GM10266 (cell line): ENCODE measurements around the gene LPIN2.

Source experiments
- DNase-seq: peaks from one replicate; pipeline ENCODE4 v3.0.0; 2012; ENCODE audit errors: extremely low spot score
- CTCF ChIP-seq: IDR thresholded peaks from 2 replicates; pipeline ENCODE4 v1.5.1; 2012; ENCODE audit warnings: mild to moderate bottlenecking, low read depth; ENCODE audit not compliant: control insufficient read depth, insufficient read depth; ENCODE audit errors: missing control alignments

LPIN2 gene

GRCh38 chr18:2965797-2966196 lies 47.1 kb downstream of the LPIN2 start:
- DNase-seq, result no peak
- TF ChIP-seq CTCF, result no peak

GRCh38 chr18:2964361-2965010 lies 48.5 kb downstream of the LPIN2 start:
- DNase-seq, result no peak
- TF ChIP-seq CTCF, result no peak
